A673 (cell line): ENCODE measurements around the gene MED12L.

ENCODE experiments used
- CTCF ChIP-seq: fragments of 300-800, 200-600 bp; sonication (generic); conservative IDR thresholded peaks from 2 replicates; pipeline ENCODE4 v1.5.1; 2017; ENCODE audit warnings: low read depth, mild to moderate bottlenecking, antibody characterized with exemption, low read length, moderate library complexity, mixed read lengths
- EZH2 ChIP-seq: fragments of 200-600 bp; sonication (generic); IDR thresholded peaks from 2 replicates; pipeline ENCODE4 v1.6.1; 2017; ENCODE audit warnings: borderline replicate concordance, low read depth, mild to moderate bottlenecking, mixed read lengths, antibody characterized with exemption, low read length; ENCODE audit not compliant: poor library complexity, severe bottlenecking

GRCh38 chr3:151319628-151320027 lies 234.2 kb downstream of the MED12L start:
- TF ChIP-seq CTCF (no peak), EZH2 (no peak)
